NCI-H345 treated with DMSO at 0.1 percent for 48 hours (cell line): ENCODE results near the gene CALB2.
"Not testable (repeated sequence)": the region's sequence is repeated elsewhere in the genome, so short reads cannot be mapped to it uniquely, and the experiment has no call there.

Source experiments
- DNase-seq: peaks from one replicate; lab custom pipeline; 2025; ENCODE audit not compliant: unreplicated experiment; lab: John Stamatoyannopoulos, UW

Gene CALB2

DNA sequence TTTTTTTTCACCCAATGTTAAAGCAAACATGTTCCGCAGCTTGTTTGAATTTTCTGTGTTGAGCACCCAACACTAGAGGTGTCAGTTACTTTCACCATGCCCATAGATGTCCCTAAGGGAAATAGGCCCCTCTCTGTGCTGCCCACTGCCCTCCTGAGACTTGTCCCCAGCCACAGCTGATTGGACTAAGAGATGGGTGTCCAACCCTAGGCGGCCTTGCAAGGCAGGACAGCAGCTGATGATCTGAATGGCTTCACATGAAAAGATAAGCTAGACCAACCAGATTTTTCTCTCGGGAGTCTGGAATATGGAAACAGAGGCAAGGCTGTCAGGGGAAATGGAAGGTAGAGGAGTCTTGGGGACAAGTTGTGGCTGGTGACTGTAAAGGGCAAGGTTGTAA, 6.1 kb upstream of the CALB2 start:
- DNase-seq: no peak

DNA sequence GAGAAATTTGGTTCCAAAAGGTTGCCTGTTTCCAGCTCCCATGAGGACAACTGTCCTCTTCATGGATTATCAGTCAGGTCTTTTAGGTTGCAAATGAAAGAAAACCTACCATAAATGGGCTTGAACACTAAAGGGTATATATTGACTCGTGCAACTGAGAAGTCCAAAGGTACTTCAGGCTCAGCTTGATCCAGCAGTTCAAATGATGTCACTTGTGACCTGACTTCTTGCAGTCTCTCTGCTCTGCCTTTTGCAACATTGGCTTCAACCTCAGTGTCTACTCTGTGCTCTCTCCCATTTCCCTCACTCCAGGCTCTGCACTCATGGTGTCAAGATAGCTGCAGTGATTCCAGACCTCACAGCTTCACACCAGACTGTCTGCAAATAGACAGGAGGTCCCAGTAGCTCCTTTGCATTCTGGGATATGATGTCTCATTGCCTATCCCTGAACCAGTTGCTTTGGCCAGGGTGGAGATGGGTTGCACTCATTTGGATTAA, 5.5 kb upstream of the CALB2 start:
- no peak for DNase-seq

DNA sequence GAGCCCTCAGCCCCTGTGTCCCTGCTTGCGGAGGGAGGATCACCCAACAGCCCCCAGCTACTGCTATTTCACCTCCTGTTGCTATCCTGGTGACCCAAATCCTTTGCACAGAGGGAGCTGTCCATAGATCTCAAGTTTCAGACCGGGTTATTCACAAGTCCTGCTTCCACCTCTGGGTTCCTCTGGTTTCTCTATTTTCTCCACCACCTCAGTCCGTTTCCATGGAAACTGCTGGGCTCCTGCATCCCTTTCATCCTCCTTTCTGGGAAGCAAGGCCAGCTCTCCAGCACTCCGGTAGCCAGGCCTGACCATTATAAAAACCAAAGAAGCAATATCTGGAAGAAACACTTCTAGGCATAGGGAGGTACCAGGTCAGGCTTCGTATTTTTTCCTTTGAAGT, 4.8 kb upstream of the CALB2 start:
- no peak for DNase-seq

GRCh38 chr16:71354156-71354555, 4.4 kb upstream of the CALB2 start:
- DNase-seq: no peak

- no peak for DNase-seq
These were observed 2.3 kb upstream of the CALB2 start for GRCh38 chr16:71356051-71356740.

DNA sequence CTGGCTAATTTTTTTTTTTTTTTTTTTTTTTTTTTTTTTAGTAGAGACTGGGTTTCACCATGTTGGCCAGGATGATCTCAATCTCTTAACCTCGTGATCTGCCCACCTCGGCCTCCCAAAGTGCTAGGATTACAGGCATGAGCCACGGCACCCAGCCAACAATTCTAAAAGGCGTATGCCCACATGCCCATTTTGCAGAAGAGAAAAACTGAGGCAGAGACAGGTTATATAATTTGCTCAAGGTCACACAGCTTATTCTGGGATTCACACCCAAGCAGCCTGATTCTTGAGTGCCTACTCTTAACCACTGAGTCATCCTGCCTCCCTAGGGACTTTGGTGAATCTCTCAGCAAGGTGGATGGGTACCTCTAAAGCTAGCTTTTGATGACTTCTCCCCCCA, 1.6 kb upstream of the CALB2 start:
- DNase-seq: not testable (repeated sequence)

DNA sequence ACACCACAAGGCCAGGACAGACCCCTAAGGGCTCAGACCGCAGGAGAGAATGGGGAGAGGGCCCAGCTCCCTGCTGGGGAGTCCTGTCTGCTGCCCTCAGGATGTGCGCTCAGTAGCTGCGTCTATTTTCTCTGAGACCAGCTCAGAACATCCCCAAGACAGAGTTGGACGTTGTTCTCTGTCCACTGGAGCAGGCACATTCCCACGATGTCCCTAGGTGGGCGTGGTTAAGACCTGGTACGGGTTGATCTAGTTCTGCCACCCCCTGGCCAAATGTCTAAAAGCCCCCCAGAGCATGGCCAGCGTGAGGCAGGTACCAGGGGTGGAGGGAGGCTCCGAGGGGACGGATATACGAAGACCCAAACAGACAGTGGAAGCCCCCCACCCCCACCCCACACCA, 842 bp upstream of the CALB2 start:
- no peak for DNase-seq

DNA sequence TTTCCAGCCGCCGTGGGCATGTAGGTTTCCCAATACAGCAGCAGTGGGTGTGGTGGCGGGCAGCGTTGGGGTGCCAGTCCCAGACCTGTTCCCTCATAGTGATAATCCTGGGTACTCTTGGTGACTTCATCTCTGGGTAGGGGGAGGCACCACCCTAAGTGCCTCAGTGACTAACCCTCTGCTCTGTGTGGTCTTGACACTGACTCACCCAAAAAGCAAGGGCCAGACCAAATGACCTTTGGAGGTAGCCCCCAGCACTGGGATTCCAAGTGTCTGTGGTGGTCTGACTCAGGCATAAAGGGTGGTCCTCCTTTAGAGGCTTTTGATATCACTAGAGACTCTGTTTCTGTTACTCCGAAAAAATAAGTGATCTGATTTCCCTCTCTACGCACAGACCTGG, 908 bp downstream of the CALB2 start:
- DNase-seq: no peak

DNA sequence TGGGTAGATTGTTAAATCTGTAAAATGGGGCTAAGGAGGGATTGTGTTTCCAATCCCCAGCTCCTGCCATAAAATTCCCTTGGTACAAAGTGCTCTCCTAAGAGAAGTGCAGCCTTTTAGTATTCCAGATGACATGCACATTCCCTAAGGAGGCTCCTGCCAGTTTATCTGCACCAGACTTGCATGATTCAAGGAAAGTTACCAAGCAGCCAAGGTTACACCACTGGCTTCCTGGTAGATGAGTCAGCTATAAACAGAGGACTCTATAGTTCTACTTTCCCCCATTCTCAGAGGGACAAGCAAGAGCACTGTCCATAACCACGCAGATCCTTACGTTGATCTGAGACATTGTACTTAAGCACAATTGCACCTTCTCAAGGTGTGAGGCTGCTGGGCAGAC, 1.9 kb downstream of the CALB2 start:
- DNase-seq: no peak

DNA sequence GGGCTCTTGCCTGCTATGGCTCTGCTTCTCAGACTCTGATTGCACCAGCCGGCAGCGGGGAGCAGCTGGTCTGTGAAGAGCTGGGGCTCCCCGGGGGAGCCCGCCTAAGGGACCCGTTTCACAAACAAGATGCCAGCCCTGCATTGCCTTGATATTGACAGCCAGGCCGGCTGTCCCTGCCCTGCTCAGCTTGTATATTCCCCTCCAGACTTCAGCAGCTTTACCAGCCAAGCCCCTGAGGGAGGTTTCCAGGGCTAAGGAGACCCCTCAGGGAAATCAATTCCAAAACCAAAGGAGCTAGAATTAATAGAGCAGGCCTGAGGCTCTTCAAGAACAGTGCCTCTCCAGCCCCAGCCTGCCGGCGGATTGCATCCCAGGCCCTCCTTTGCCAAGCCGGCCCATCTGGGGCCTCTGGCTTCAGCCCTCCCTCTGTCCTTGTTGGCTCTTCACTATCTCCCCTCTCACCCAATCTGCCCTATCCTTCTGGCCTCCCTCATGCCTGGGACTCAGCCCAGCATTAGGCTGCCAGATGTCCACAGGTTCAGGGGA, 5.7 kb downstream of the CALB2 start:
- DNase-seq: no peak

DNA sequence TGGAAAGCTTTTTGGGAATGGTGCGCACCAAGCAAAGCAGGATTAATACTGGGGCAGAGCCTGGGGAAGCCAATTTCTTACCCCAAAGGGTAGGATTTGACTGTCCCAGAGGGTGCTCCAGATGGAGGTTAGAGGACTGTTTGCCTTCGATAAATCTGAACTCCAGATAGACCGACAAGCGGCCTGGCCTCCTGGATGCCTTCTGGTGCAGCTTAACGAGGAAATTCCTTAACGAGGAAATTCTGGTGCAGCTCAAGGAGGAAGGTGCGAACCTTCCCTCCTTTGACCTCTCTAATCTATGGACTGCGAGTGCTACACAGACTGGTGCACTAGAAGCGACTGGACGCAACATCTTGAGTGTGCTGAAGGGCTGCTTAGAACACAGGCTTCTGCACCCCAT, 6.5 kb downstream of the CALB2 start:
- no peak for DNase-seq

GRCh38 chr16:71367241-71367976, 8.9 kb downstream of the CALB2 start:
- DNase-seq: no peak

- no peak for DNase-seq
These were observed 10.4 kb downstream of the CALB2 start for GRCh38 chr16:71368958-71369357.

DNA sequence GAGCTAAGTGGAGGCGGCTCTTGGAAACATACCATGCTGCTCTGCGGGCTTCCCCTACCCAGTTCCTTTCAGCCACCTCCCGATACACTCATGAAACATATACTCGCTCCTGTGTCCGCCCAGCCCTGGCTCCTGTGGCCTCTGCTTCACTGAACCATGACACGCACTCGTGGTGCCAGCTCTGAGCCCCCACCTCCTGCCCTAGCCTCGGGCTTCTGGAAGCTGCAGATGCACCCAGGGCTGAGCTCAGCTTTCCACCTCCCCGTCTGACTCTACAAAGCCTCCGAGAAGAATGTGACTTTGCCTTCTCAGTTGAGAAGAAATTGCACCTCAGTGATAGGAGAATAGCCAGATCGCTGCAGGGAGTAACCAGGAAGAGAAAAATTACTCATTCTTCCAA, 11.0 kb downstream of the CALB2 start:
- DNase-seq: no peak

GRCh38 chr16:71371237-71371636, 12.7 kb downstream of the CALB2 start:
- no peak for DNase-seq

DNA sequence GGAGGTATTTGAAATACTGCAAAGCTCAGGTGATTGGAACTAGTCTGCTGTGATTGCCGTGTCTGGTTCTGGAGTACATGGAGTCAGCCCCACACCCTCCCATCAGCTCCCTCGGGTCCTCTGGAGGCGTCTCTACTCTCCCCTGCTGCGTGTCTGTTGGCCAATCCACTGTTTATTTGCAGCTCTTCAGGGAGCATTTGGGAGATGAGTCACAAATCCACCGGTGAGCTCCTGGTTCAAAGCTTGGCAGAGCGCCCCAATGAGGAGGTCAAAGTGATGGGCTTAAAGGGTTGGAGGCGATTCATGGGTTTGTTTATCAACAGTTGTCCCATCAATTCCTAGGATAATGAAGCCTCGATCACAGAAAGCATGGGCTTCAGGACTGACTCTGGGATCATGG, 14.6 kb downstream of the CALB2 start:
- DNase-seq: no peak

DNA sequence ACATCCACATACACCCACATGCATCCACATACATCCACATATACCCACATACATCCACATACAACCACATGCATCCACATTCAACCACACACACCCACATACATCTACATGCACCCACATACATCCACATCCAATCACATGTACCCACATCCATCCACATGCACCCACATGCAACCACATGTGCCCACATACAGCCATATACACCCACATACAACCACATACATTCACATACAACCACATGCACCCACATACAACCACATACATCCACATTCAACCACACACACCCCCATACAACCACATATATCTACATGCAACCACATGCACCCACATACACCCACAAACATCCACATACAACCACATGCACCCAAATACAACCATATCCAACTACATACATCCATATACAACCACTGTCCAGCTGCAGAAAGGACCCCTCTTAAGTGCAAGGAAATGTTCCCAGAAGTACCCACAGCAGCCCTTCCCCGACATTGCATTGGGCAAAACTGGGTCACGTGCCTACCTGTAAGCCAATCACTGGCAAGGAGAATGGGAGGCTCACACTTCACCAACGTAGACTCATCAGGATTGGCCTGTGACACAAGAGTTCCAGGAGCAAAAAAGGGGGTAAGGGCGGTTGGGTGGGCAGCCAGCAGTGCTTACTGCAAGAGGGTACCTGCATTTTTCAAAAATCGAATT, 18.1 kb downstream of the CALB2 start:
- no peak for DNase-seq

GRCh38 chr16:71379711-71380110, 21.2 kb downstream of the CALB2 start:
- no peak for DNase-seq

GRCh38 chr16:71380831-71381230, 22.3 kb downstream of the CALB2 start:
- DNase-seq: no peak

GRCh38 chr16:71383054-71383773, 24.7 kb downstream of the CALB2 start:
- DNase-seq: no peak

DNA sequence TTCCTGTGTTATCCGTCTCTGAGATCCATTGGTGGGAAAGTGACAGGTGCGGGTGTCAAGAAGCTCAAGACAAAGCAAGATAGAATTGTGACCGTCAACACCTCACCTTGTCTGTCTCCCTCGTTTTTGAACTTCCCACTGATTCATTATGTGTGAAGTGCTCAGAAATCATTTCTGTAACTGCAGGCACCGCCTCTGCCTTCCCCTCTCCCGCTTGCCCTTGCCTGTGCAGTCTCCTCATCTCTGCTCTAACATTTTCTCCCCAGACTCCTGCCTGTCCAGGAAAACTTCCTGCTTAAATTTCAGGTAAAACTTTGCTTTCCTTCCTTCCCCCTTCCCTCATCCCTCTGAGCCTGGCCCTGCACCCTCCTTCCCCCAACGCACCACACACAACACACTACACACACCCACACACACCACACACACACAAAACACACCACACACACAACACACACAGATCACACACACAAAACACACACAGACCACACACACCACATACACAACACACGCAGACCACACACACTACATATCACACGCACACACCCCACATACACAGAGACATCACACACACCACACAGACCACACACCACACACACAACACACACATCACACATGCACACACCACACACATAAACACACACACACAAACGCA, 25.7 kb downstream of the CALB2 start:
- DNase-seq: no peak
